GM12875 (cell line): ENCODE measurements around the gene ATP11A.

Experiments
- H3K4me3 ChIP-seq: one replicate; pipeline ENCODE4 v1.5.1; 2011; ENCODE audit warnings: low read depth, low read length, control low read depth
- TF ChIP-seq, protein P1 (sequence below): IDR thresholded peaks from 2 replicates; pipeline ENCODE4 v1.5.1; 2011; ENCODE audit warnings: low read depth, mild to moderate bottlenecking, control low read depth, inconsistent platforms, low read length, moderate library complexity, borderline replicate concordance; ENCODE audit not compliant: insufficient read depth

ATP11A gene

DNA sequence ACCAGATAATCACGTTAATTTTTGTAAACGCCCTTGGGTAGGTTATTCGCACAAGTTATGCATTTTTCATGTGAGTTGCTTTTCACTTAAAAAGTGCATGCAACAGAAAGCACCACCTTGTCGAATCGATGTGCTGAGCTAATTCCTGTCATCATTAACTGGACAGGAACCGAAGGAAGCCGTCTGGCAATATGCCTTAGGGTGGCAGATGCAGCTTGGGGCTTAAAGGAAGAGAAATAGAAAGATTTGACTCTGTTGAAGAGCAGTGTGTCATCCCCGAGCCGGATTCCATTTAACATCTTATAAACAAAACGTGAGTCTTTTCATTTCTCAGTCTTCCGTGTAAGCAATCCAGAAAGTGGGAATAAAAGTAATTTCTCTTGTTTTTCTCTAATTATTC is 70.0 kb downstream of the ATP11A start:
- TF ChIP-seq, protein P1, sequence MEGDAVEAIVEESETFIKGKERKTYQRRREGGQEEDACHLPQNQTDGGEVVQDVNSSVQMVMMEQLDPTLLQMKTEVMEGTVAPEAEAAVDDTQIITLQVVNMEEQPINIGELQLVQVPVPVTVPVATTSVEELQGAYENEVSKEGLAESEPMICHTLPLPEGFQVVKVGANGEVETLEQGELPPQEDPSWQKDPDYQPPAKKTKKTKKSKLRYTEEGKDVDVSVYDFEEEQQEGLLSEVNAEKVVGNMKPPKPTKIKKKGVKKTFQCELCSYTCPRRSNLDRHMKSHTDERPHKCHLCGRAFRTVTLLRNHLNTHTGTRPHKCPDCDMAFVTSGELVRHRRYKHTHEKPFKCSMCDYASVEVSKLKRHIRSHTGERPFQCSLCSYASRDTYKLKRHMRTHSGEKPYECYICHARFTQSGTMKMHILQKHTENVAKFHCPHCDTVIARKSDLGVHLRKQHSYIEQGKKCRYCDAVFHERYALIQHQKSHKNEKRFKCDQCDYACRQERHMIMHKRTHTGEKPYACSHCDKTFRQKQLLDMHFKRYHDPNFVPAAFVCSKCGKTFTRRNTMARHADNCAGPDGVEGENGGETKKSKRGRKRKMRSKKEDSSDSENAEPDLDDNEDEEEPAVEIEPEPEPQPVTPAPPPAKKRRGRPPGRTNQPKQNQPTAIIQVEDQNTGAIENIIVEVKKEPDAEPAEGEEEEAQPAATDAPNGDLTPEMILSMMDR = no peak
- H3K4me3 ChIP-seq = no peak overlapping the region

DNA sequence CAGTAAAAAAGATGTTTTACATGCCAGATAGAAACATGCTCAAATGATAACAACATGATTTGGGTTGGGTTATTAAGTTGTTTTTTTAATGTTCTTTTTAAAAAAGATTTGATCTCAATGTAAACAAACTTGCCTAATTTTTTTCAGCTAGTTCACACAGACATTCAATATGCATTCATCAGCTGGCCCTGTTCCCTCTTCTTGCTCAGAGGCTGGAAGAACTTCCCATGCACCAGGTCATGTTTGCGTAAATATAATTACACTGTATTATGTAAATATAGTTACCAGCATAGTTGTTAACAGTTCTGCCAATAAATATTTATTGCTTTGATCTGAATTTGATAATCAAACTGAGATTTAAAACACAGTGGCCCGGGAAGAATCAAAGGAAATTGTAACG is 70.6 kb downstream of the ATP11A start:
- TF ChIP-seq, protein P1 = no peak
- H3K4me3 ChIP-seq = no peak overlapping the region

- TF ChIP-seq, protein P1 = no peak
- H3K4me3 ChIP-seq = no peak overlapping the region
These were observed 71.1 kb downstream of the ATP11A start for GRCh38 chr13:112760931-112761330.

GRCh38 chr13:112761701-112762689 is 72.2 kb downstream of the ATP11A start:
- TF ChIP-seq, protein P1 = no peak
- no peak overlapping the region for H3K4me3 ChIP-seq

DNA sequence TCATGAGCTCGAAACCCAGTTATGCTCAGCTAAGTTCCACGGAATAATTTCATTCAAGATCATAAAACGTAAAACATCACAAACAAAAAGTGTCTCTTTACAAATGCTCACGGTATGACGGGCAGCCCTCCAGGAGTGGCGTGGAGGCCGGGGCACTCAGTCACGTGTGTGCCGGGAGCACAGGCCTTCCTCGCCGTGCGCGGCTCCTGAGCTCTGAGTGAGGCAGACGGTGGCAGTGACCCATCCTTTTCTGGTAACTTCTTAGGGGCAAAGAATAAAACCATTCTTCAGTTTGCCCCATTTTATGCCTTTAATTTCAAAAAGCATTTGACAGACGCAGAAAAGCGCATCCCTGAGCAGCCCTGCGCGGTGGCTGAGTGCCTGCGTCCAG is 72.8 kb downstream of the ATP11A start:
- TF ChIP-seq, protein P1 = no peak
- no peak overlapping the region for H3K4me3 ChIP-seq

DNA sequence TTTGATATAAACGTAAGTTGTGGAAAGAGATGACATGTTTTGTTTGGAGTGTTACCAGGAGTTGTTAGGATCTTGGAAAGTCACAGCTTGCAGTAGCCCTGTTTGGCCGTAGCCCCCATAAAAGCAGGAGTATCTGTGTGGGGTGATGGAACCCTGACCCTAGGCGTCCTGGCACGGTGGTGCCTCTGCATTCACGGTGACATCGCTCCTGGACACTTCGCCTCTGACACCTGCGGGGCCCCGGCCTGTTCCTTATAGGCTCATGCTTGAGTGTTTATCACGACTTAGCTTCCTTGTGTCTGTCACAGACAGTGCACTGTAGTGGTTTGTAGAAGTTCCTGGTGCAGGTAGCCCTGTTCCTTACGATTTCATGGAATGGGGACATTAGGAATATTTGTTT is 74.2 kb downstream of the ATP11A start:
- H3K4me3 ChIP-seq = no peak overlapping the region
- TF ChIP-seq, protein P1 = no peak
